Activated gamma-delta T cell treated with anti-CD3 and anti-CD28 coated beads, Interleukin-2, amount 50 U/mL, for 16 hours (primary cell): ENCODE results near the gene NAA40.

ENCODE experiments used
- DNase-seq: peaks from one replicate; pipeline ENCODE4 v3.0.0-alpha.2; 2020; ENCODE audit warnings: low read depth

NAA40 gene

GRCh38 chr11:63913866-63914830 lies 24.7 kb upstream of the NAA40 start:
- no peak for DNase-seq

DNA sequence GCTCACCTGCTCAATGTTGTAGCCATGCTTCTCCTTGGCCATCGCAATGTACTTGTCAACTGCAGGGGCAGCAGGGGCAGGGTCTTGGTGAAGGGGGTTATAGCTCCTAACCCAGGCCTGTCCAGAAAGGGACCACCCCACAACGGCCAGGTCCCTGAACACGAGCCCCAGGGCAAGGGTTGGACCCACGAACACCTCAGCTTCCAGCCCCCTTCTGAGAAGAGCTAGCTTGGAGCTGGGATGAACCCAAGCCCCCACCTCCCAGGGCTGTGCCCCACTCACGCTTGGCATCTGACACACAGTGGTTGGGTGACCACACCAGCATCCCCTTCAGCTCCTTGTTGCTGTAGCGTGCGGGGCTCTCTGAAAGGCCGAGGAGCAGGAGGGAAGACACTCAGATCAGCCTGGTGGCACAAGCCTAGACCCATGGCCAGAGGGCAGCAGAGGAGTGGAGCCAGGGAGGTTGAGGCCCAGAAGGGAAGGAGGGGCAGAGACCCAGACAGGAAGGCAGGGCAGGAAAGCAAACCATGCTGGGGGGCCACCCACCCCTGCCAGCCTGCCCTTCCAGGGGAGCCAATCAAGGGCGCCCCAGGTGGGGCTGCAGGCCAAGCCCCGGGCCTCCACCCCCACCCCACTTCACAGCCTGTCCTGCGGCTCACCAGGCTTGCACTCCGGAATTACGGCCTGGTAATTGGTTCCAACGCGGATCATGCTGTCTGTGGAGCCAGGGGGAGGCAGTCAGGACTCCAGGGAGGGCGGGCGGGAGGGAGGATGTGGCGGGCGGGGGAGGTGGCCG lies 23.7 kb upstream of the NAA40 start:
- no peak for DNase-seq

GRCh38 chr11:63915961-63916836 lies 22.6 kb upstream of the NAA40 start:
- DNase-seq: no peak

DNA sequence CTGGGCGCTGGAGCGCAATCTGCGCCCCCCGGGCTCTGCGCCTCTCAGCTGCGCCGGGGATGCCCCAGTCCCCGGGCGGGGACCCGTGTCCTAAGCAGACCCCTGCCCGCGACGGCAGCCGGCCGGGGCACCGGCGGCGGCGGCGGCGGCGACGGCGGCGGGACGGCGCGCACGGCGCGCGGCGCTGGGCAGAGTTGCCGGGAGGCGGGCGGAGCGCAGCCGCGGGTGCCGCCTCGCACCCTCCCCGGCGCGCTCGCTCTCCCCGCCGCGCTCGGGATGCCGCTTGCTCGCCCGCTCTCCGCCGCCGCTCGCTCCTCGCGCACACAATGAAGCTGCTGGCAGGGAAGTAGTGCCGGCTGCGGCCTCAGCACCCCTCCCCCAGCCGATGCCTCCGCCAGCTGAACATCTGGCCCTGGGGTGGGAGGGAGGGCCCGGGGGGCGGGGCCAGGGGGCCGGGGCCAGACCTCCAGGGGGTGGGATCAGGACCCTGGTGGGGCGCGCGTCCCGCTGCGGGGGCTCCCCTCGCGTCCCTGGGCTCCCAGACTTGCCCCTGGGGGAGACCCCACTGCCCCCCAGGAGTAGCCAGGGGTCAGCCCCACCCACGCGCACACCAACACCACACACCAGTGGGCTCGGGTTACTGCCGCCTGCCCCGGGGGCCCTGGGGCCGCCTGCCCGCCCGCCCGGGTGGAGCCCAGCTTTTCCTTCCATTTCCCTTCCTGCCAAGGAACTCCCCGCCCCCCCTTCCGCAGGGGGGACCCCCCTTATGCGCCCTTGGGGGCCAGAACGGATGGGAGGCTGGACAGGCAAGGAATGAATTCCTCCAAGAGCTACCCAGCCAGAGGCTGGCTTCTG lies 21.7 kb upstream of the NAA40 start, which contains the start of gene RCOR2:
Gene RCOR2, minus strand, starts transcription at position 328 of the 855 bp plus-strand sequence. CDS start 708 bp downstream, outside the sequence.
- DNase-seq: no peak

DNA sequence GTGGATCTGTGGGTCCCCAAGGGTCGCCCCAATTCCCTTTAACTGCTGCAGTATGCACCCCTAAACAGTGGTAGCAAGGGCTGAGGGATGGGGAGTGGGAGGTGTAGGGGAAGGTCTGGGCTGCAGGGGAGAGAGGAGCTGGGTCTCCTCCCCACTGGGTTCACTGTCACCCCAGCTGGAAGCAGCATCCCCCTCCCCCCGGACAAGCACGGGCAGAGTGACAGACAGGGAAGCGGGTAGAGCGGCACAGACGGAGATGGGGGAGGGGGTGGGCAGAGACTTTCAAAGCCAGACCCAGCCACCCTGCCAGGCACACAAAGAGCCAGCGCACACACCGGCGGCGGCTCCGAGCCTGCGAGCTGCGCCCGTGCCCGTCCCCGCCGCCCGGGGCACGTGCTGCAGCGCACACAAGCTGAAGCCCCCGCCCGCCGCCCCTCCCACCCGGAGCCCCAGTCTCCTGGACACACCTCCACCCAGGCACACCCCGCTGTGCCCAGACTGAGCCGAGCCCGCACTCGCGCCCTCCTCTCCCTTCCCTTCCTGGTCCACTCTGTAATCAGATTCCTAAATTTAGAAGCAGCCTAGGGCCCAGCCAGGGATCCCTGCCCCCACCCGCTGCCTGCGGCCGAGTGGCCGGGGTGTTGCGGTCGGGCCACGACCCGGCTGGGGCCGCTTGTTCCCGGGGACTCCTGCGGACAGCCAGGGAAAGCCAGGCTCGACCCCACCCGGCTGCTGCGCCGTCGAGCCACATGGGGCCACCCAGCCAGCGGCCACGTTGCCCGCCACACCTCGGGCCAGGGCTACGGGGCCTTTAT lies 20.9 kb upstream of the NAA40 start:
- no peak for DNase-seq

GRCh38 chr11:63918507-63919191 lies 20.2 kb upstream of the NAA40 start:
- no peak for DNase-seq

DNA sequence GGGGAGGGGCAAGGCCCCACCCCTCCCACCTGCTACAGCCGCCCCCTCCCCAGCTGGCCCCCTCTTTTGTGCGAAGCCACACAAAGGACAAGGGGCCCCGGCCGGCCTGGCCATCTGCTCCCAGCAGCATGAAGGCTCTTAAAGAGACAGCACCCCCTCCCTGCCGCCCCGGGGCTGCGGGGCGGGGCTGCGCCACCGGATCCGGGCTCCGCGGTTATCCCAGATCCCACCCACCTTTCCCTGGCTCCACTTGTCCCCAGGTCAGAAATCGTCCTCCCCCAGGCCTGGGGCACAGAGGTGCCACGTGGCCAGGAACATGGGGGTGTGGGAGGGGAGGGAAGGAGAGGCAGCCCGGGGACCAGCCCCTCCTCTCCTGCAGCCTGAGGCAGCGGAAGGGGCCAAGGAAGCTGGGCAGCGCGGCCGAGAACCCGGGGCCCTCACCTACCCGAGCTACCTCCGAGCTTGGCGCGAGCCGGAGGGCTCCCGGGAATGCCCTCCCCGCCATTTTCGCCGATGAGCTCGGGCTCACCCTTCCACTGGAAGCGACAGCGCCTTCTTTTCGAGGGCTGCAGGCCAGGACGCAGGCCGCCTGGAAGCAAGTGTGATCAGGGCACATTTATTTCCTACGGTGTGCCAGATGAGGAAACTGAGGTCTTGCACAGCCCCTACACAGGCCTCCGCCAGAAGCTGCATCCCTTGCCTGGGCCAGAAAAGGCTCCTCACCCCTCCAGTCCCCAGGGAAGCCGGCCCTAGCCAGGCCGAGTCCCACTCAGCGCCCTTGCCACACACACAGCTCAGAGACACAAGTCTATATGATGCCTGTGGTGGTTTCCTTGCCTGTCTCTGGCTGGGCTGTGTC lies 19.3 kb upstream of the NAA40 start:
- DNase-seq: no peak

DNA sequence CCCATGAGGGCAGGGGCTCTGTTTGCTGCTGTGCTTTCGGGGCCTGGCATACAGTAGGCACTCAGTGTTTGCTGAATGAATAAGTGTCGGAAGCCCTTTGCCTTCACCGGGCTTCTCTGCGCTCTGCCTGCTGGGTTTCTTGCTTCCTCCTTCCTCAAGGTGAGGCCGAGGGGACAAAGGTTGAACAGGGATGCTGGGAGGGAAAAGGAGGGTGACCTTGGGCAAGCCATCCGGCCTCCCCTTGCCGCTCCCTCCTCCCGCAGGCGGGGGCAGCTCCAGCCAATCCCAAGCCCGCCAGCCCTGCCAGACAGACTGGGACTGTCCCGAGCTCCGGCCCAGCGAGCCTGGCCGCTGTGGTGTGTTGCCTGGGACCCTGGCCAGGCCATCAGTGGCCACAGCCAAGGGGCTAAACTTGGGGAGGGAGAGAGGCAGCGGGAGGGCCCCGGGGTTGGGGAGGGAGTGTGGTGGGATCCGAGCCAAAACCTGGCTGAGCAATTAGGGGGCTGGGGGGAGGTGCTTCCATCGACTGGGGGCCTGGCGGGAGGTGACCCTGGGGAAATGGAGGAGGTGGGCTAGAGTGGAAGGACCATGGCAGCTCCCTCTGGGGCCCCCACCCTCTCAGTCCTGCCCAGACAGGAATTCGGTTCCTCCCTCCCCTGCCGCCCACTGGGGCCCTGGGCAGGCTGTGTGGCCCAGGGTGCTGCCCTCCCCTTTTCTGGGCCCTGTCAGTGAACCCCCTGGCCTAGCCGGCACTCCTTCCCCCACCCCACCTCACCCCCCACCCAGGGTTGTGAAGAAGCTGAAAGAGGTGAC lies 18.5 kb upstream of the NAA40 start:
- no peak for DNase-seq

DNA sequence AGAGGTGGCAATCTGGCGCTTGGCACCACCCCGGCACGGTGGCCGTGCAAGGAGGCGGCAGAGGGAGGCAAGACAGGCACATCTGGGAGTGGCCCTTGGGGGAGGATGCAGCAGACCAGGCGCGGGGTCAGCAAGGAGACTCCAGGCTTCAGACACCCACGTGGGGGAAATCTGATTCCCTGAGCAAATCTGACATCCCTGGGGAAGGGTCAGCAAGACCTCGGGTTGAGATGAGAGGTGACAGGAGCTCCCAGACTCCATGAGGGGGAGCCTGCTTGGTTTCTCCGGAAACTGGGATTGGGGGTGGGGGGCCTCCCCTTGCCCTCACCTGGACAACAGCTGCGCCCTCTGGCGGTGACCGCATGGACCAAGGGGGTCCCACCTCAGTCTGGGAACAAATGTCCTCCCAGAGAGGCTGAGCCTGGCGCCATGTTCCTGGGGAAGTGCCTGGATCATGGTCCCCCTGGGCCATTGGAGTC lies 17.8 kb upstream of the NAA40 start:
- DNase-seq: no peak

DNA sequence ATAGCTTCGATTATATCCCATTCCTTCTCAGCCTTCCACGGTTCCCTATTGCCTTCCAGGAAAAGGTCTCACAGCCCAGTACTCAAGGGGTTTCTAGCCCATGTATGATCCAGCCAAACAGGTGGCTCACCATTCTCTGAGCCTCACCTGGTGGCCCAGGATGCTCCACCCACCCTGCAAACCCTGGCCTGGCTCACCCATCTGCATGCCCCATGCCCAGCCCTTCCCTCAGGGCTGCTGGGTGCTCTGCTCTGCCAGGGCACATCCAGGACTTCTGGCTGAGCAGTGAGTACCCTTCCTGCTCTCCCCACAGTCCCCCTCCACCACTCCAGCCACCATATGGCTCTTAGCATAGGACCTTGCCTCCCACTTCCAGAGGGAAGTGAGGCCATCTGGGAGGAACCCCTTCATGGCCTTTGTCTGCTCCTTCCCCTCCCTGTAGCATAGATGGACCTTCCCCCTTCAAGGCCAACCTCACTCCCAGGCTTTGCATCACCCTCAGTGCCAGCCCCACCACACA lies 16.1 kb upstream of the NAA40 start:
- no peak for DNase-seq

DNA sequence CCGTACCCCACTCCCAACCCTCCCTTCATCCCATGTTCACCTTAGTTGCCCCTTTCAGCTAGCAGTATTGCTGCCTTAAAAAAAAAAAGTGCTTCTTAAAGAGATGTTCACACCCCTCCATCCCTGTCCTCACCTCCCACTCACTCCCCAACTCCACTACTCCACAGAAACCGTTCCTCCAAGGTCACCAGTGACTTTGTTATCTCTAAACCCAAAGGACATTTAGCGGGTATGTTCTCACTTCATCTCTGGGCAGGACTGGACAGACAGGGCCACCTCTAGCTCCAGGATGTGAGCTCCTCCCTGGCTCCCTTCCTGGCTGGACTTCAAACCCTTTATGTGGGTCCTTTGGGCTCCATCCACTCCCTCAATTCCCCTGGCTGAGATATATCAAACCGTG lies 15.5 kb upstream of the NAA40 start:
- DNase-seq: no peak

DNA sequence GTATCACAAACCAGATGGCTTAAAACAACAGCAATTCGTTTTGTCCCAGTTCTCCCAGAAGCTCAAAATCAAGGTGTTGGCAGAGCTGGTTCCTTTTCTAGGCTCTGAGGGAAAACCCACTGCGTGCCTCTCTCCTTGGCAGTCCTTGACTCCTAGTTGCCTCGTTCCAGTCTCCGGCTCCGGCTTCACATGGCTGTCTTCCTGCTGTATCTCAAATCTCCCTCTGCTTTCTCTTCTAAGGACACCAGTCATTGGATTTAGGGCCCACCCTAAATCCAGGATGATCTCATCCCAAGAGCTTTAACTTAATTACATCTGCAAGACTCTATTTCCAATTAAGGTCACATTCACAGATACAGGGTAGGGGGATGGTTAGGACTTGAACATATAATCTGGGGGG lies 9.2 kb upstream of the NAA40 start:
- DNase-seq: no peak

- no peak for DNase-seq
Observed at GRCh38 chr11:63931045-63931444, 7.8 kb upstream of the NAA40 start.

DNA sequence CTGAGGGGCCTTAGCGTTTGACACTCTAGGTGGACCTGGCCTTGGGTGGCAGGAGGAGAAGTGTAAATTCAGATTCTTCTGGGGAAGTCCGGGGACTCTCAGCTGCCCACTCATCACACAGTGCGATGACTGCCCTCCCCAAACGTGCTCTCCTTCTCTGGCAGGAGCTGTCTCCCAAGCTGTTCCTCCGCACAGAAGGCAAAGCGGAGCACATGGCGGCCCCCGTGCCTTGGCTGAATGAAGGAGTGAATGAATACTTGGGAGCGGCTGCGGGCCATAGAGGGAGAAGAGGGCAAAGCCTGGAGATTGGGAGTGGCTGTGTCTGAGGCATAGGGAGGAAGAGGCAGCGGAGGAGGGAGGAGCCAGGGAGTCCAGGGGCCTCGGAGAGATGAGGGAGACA lies 6.9 kb upstream of the NAA40 start:
- DNase-seq: no peak

- no peak for DNase-seq
Observed at GRCh38 chr11:63933459-63933858, 5.3 kb upstream of the NAA40 start.

DNA sequence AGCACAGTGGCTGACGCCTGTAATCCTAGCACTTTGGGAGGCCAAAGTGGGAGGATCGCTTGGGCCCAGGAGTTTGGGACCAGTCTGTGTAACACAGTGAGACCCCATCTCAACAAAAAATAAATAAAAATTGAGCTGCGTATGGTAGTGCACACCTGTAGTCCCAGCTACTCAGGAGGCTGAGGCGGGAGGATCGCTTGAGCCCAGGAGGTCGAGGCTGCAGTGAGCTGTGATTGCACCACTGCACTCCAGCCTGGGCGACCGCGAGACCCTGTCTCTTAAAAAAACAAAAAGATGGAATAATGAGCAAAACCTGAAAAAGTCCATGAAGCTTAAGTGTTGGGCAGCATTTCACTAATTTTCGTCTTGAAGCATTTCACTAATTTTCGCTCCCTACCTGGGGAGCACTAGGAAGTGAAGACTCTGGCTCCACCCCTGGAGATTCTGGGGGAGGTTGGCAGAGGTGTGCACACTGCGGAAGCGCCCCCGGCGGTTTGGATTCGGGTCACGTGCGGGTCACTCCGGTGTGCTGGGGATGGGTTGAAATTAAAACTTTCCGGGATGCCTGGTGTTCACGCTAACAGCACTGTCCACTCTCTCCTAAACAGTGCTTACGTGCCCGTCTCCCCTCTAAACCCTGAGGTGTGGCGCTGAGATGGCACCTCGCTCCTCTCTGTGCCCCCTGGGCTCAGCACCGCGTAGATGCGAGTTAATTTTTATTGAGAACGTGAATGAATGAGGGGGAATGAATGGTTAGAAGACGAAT lies 906 bp upstream of the NAA40 start:
- no peak for DNase-seq
